Duodenal mucosa (tissue), 2 donors: ENCODE data around the gene MARK1.

ENCODE experiments used
- H3K27ac ChIP-seq: one replicate; pipeline ENCODE4 v1.7.0; 2013; ENCODE audit warnings: low read depth, low read length
- H3K27me3 ChIP-seq, 2 donors: one replicate each; pipeline ENCODE4 v1.7.0; 2013; ENCODE audit warnings: low read length in 2 of 2, control low read depth in 1 of 2; ENCODE audit not compliant: insufficient read depth in 2 of 2, control insufficient read depth in 1 of 2
- H3K36me3 ChIP-seq, 2 donors: one replicate each; pipeline ENCODE4 v1.7.0; 2013; ENCODE audit warnings: low read length in 2 of 2, control low read depth in 1 of 2; ENCODE audit not compliant: insufficient read depth in 2 of 2, control insufficient read depth in 1 of 2
- H3K4me1 ChIP-seq, 2 donors: one replicate each; pipeline ENCODE4 v1.7.0; 2013; ENCODE audit warnings: low read length in 2 of 2, control low read depth in 1 of 2; ENCODE audit not compliant: insufficient read depth in 2 of 2, control insufficient read depth in 1 of 2
- H3K4me3 ChIP-seq, 2 donors: one replicate each; pipeline ENCODE4 v1.7.0; 2013; ENCODE audit warnings: low read length in 2 of 2, low read depth in 1 of 2
- H3K9ac ChIP-seq, 2 donors: one replicate each; pipeline ENCODE4 v1.7.0; 2013; ENCODE audit warnings: low read length in 2 of 2, low read depth in 1 of 2
- H3K9me3 ChIP-seq, 2 donors: one replicate each; pipeline ENCODE4 v1.7.0; 2013; ENCODE audit warnings: low read length in 2 of 2, control low read depth in 1 of 2; ENCODE audit not compliant: control insufficient read depth in 1 of 2

The MARK1 gene

DNA sequence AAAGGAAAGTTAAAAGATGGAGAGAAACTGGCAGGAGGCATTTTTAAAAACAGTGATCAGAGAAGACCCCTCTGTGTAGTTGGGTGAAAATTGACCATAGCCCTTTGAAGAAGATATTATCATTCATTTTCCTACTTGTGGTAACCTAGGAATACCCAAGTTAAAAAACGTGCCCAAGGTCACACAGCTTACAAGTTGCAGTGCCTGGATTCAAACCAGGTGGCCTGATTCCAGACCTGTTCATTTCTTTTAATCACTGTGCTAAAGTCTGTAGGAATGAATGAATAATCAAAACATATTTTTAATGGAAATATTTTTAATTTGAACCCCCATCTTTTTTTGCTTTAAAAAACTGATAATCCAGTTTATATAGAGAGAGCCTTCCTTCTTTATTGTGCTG is 35.6 kb downstream of the MARK1 start:
- no peaks in the 10 kb centered on the region for H3K4me1 ChIP-seq
- no peak overlapping the region for H3K9ac ChIP-seq
- no peaks in the 10 kb centered on the region for H3K27me3 ChIP-seq
- no peaks in the 10 kb centered on the region for H3K9me3 ChIP-seq
- H3K36me3 ChIP-seq, result no peaks in the 10 kb centered on the region
- H3K4me3 ChIP-seq, result no peak overlapping the region
- H3K27ac ChIP-seq, result no peak overlapping the region

GRCh38 chr1:220564216-220564615 is 36.3 kb downstream of the MARK1 start:
- no peaks in the 10 kb centered on the region for H3K4me1 ChIP-seq
- no peak overlapping the region for H3K4me3 ChIP-seq
- no peaks in the 10 kb centered on the region for H3K27me3 ChIP-seq
- H3K36me3 ChIP-seq, result no peaks in the 10 kb centered on the region
- H3K27ac ChIP-seq, result no peak overlapping the region
- H3K9me3 ChIP-seq, result no peaks in the 10 kb centered on the region
- H3K9ac ChIP-seq, result no peak overlapping the region

GRCh38 chr1:220565670-220566069 is 37.7 kb downstream of the MARK1 start:
- Histone ChIP-seq H3K27ac (no peak overlapping the region), H3K27me3 (no peaks in the 10 kb centered on the region), H3K36me3 (no peaks in the 10 kb centered on the region), H3K9me3 (no peaks in the 10 kb centered on the region), H3K9ac (no peak overlapping the region), H3K4me1 (no peaks in the 10 kb centered on the region), H3K4me3 (no peak overlapping the region)

DNA sequence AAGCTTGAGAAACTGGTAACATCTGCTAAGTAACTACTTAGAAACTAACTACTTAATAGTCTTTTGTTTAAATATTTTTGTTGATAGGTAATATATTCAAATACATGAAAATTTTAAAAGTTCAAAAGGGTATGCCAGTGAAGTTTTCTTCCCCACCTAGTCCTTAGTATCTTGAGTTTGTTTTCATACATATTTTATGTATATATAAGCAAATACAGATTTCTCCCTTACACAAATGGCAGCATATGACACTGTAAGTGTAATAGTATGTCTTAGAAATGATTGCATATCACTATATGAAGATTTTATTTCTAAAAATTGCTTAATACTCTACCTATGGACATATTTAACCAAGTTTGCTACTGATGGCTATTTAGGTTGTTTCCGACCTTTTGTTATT is 38.9 kb downstream of the MARK1 start:
- H3K36me3 ChIP-seq, result no peaks in the 10 kb centered on the region
- H3K27me3 ChIP-seq, result no peaks in the 10 kb centered on the region
- H3K4me1 ChIP-seq, result no peaks in the 10 kb centered on the region
- no peak overlapping the region for H3K27ac ChIP-seq
- no peak overlapping the region for H3K4me3 ChIP-seq
- H3K9ac ChIP-seq, result no peak overlapping the region
- no peaks in the 10 kb centered on the region for H3K9me3 ChIP-seq

GRCh38 chr1:220572416-220572815 is 44.5 kb downstream of the MARK1 start:
- Histone ChIP-seq H3K9me3 (peaks cover 0 to 4% of the 10 kb centered on the region in 2 donors), H3K4me1 (no peaks in the 10 kb centered on the region), H3K4me3 (no peak overlapping the region), H3K27ac (no peak overlapping the region), H3K27me3 (no peaks in the 10 kb centered on the region), H3K9ac (no peak overlapping the region), H3K36me3 (no peaks in the 10 kb centered on the region)

DNA sequence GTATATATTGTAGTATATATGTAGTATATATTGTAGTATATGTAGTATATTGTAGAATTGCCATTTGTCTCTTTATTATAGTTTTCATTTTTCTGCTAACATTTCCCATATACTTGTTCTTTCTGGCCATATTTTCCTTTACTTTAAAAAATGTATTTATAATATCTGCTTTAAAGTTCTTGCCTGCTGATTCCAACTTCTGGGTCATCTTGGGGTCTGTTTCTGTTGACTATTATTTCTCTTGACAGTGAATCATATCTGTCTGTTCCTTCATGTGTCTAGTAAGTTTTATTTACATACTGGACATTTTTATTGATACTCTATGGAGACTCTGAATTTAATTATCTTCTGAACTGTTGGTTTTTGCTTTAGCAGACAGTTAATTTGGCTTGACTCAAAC is 45.9 kb downstream of the MARK1 start:
- Histone ChIP-seq H3K27ac (no peak overlapping the region), H3K4me1 (no peaks in the 10 kb centered on the region), H3K9me3 (peaks cover 0 to 4% of the 10 kb centered on the region in 2 donors), H3K4me3 (no peak overlapping the region), H3K27me3 (no peaks in the 10 kb centered on the region), H3K36me3 (no peaks in the 10 kb centered on the region), H3K9ac (no peak overlapping the region)

DNA sequence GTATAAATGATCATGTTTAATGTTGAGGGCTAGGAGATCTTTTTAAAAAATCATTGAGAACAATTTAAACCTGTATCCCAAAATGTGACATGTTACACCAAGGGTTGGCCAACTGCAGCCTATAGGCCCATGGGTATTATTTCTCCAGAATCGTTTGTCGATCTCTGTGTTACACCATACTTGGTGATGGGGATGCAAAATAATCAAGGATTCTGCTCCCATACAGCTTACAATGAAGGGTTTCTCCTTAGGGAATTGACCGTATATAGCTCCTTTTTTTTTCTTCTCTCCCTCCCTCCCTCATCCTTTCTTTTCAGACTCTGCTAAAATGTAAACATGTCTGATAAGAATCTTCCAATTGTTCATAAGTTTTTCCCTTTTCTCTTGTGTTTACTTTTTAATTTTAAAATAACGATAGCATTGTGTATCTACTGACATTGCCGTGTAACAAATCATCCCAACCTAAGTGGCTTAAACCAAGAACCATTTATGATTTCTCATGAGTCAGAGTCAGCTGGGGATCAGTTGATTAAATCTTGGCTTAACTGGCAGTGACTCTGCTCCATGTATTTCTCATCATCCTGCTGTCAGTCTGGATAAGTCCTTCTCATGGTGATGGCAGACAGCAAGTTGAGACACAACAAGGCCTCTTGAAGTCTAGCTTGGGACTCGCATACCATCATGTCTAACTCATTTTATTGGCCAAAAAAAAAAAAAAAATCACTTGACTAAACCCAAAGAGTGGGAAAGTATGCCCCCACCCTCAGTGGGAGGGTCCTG is 48.0 kb downstream of the MARK1 start:
- Histone ChIP-seq H3K27me3 (no peaks in the 10 kb centered on the region), H3K9me3 (peaks cover 0 to 4% of the 10 kb centered on the region in 2 donors)

GRCh38 chr1:220577926-220578325 is 50.0 kb downstream of the MARK1 start:
- Histone ChIP-seq H3K4me3 (no peak overlapping the region), H3K9me3 (peaks cover 0 to 4% of the 10 kb centered on the region in 2 donors), H3K36me3 (no peaks in the 10 kb centered on the region), H3K27ac (no peak overlapping the region), H3K4me1 (no peaks in the 10 kb centered on the region), H3K27me3 (no peaks in the 10 kb centered on the region), H3K9ac (no peak overlapping the region)

More for the DNA sequence above, 48.0 kb downstream of the MARK1 start:
- Histone ChIP-seq H3K4me1 (no peaks in the 10 kb centered on the region), H3K4me3 (no peak overlapping the region), H3K27ac (no peak overlapping the region), H3K36me3 (no peaks in the 10 kb centered on the region), H3K9ac (no peak overlapping the region)

DNA sequence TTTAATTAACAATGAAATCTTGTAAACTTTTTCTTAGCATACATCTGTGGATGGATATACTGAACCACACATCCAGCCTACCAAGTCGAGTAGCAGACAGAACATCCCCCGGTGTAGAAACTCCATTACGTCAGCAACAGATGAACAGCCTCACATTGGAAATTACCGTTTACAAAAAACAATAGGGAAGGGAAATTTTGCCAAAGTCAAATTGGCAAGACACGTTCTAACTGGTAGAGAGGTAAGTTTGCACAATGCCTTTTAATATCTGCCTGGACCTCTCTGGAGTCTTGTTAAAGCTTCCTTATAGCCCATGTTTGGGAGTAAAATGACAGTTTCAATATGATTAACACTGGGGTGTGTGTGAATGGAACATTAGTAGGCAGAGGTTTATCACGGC is 51.4 kb downstream of the MARK1 start:
- no peaks in the 10 kb centered on the region for H3K4me1 ChIP-seq
- H3K27me3 ChIP-seq, result no peaks in the 10 kb centered on the region
- H3K9me3 ChIP-seq, result no peaks in the 10 kb centered on the region
- H3K36me3 ChIP-seq, result no peaks in the 10 kb centered on the region
- H3K9ac ChIP-seq, result no peak overlapping the region
- H3K4me3 ChIP-seq, result no peak overlapping the region
- H3K27ac ChIP-seq, result no peak overlapping the region

GRCh38 chr1:220592714-220593113 is 64.8 kb downstream of the MARK1 start:
- H3K9ac ChIP-seq, result no peak overlapping the region
- no peaks in the 10 kb centered on the region for H3K9me3 ChIP-seq
- no peak overlapping the region for H3K27ac ChIP-seq
- no peak overlapping the region for H3K4me3 ChIP-seq
- no peaks in the 10 kb centered on the region for H3K36me3 ChIP-seq
- H3K27me3 ChIP-seq, result no peaks in the 10 kb centered on the region
- no peaks in the 10 kb centered on the region for H3K4me1 ChIP-seq
